ENCODE measurements around the gene CEMP1. TPM values are rescaled to one million over a fixed set of nuclear protein-coding genes. Genes with fewer than 3 reads are reported as not detected.
A peak's percentile ranks its signal among the peaks of the same experiment; 100 is the strongest.

The CEMP1 gene
- total RNA-seq, 1 experiment from 2014 or later: not detected

- Histone ChIP-seq H3K18ac (ENCODE audit: insufficient read length, low read depth, low read length) (no peak overlapping the region), H3K9me3 (ENCODE audit: control insufficient read depth, low read depth, low read length) (no peaks in the 10 kb centered on the region), H3K4me2 (ENCODE audit: insufficient read depth, insufficient read length, low read length) (no peak overlapping the region), H3K79me1 (ENCODE audit: insufficient read depth, low read depth, low read length, poor library complexity, severe bottlenecking) (no peaks in the 10 kb centered on the region), H3K79me2 (ENCODE audit: insufficient read depth, low read length) (peaks cover 18% of the 10 kb centered on the region; the same call in 1 of the 2 replicates), H2AFZ (ENCODE audit: low read length) (no peak overlapping the region), H2BK5ac (ENCODE audit: insufficient read length, low read length) (no peak overlapping the region), H3K27ac (ENCODE audit: insufficient read length, low read depth, low read length) (no peak overlapping the region), H3K56ac (ENCODE audit: insufficient read length, low read depth, low read length) (no peak overlapping the region), H3K9ac (ENCODE audit: extremely low read depth, insufficient read length, low read length) (no peak overlapping the region), H2AK5ac (ENCODE audit: insufficient read length, low read length) (no peak overlapping the region), H3T11ph (ENCODE audit: low read length) (no peak overlapping the region), H3K23me2 (ENCODE audit: insufficient read length, low read depth, low read length, poor library complexity, severe bottlenecking) (peaks cover 14% of the 10 kb centered on the region), H2BK20ac (ENCODE audit: low read depth, low read length, poor library complexity, severe bottlenecking) (no peak overlapping the region), H2BK15ac (ENCODE audit: low read depth, low read length) (no peak overlapping the region), H2BK120ac (ENCODE audit: low read depth, low read length, poor library complexity, severe bottlenecking) (no peak overlapping the region), H2BK12ac (ENCODE audit: insufficient read length, low read depth, low read length) (no peak overlapping the region), H4K91ac (ENCODE audit: insufficient read length, low read depth, low read length) (no peak overlapping the region), H3K4me1 (ENCODE audit: insufficient read depth, low read length) (peaks cover 3% of the 10 kb centered on the region; the same call in 1 of the 2 replicates), H3K23ac (ENCODE audit: insufficient read length, low read depth, low read length) (no peak overlapping the region), H3K27me3 (ENCODE audit: insufficient read depth, low read length) (no peaks in the 10 kb centered on the region), H4K20me1 (ENCODE audit: control insufficient read depth, insufficient read depth, insufficient read length) (no peaks in the 10 kb centered on the region), H3K14ac (ENCODE audit: insufficient read depth, low read length) (no peak overlapping the region; the same call in 1 of the 2 replicates), H3K4ac (ENCODE audit: low read depth, low read length) (no peak overlapping the region), H4K5ac (ENCODE audit: insufficient read length, low read depth, low read length) (no peak overlapping the region), H4K8ac (replicated peaks; ENCODE audit: insufficient read length, low read depth, low read length) (no peak overlapping the region)
- H3K27ac Mint-ChIP-seq: peak overlapping the region in 1 of 3 experiments; percentile 6; a peak in 1 of 7 replicates
- peaks cover 35 to 49% of the 10 kb centered on the region in 2 experiments for H3K4me1 Mint-ChIP-seq
- H3K9me3 Mint-ChIP-seq: no peaks in the 10 kb centered on the region; a peak in 1 of 5 replicates
- H3K27me3 Mint-ChIP-seq (ENCODE audit: low read depth): peaks cover 5% of the 10 kb centered on the region
- DNase-seq: peak; percentile 57
- H3K36me3 Mint-ChIP-seq (ENCODE audit: insufficient read depth in 1 of 3, low read depth in 3 of 3): peaks cover 0 to 1% (median under 1%) of the 10 kb centered on the region in 3 experiments; a peak in 4 of 7 replicates
- no CpG with 5 or more reads among the region's 24 CpGs for WGBS (ENCODE audit: extremely low coverage, insufficient read length, low lambda C conversion rate)
- no peak for TF ChIP-seq CTCF (conservative IDR thresholded peaks at IDR 0.05)
- H3K4me3 Mint-ChIP-seq: peak overlapping the region; percentile 24 to 48; a peak in 3 of 5 replicates
These were observed 19.9 kb downstream of the CEMP1 start for GRCh38 chr16:2511128-2511800.
